HCEC 1CT (cell line): ENCODE data around the gene PARN.
A peak's percentile ranks its signal among the peaks of the same experiment; 100 is the strongest.
"Not testable (repeated sequence)": the region's sequence is repeated elsewhere in the genome, so short reads cannot be mapped to it uniquely, and the experiment has no call there.

Source experiments
- DNase-seq: peaks from one replicate; pipeline ENCODE4 v3.0.0-alpha.2; 2017

Gene PARN

DNA sequence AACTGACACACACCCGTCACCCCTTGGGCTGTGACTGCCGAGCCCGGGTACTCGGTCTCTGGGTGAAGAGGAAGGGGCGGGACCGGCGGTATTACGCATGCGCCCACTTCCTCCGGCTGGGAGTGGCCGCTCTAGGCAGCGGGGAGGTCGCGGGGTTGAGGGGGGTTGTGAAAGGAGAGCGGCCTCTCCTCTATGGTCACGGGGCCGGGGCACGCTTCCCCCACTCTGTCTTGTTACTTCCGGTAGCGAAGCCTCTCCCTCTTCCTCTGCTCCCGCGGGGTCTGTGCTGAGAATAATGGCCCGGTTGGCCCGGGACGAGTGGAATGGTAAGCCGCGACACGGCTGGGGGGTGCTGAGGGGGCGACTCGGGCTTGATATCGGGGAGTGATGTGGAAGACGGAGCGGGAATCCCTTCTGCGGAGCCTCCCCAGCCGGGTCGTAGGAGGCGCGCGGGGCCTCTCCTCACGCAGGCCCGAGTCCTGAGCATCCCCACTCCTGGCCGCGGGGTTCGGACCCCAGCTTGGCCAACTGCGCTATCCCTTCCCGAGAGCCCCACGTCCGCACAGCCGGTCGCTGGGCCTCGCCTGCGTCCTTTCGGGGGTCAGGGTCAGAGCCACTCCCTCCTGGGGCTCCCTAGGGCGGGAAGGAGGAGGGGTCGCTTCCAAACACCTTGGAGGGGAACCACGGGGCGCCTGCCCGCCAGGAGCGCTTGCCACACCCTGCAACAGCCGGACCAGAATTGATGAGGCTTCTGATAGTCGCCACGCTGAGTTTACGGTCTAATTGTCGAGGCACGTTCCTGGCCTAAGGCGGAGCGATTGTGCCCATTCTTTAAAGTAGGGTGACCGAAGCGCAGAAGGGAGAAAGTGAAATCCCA, 2.9 kb upstream of the PARN start, which contains the start of gene BFAR:
Gene BFAR, plus strand, starts transcription at position 259 of the 877 bp plus-strand sequence. CDS start 11,396 bp downstream, outside the sequence.
- DNase-seq = peak; percentile 95

DNA sequence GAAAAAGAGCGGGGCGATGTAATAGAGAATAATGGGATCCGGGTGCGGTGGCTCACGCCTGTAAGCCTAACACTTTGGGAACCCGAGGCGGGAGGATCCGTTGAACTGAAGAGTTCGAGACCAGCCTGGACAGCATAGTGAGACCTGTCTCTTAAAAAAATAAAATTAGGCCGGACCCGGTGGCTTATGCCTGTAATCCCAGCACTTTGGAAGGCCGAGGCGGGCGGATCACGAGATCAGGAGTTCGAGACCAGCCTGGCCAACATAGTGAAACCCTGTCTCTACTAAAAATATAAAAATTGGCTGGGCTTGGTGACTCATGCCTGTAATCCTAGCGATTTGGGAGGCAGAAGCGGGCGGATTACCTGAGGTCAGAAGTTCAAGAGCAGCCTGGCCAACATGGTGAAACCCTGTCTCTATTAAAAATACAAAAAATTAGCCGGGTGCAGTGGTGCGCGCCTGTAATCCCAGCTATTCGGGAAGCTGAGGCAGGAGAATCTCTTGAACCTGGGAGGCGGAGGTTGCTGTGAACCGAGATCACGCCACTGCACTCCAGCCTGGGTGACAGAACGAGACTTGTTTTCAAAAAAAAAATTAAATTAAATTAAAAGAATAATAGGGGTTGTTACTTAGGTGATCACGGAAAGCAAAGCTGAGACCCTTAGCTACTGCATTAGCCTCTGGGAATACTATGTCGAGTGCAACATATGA, 715 bp upstream of the PARN start:
- not testable (repeated sequence) for DNase-seq

DNA sequence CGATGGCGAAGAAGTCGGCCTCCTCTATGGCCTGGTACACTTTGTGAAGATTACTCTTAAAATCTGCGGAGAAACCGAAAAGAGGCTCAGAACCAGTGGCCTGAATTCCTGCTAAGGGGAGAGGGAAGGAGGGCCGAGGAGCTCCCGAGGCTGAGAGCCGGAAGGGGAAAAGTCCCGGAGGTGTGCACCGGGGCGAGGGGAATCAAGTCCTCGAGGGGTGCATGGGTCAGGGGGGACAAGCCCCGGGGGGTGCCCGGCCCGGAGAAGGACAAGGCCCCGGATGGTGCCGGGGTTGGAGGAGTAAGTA, 495 bp downstream of the PARN start:
- DNase-seq = no peak

DNA sequence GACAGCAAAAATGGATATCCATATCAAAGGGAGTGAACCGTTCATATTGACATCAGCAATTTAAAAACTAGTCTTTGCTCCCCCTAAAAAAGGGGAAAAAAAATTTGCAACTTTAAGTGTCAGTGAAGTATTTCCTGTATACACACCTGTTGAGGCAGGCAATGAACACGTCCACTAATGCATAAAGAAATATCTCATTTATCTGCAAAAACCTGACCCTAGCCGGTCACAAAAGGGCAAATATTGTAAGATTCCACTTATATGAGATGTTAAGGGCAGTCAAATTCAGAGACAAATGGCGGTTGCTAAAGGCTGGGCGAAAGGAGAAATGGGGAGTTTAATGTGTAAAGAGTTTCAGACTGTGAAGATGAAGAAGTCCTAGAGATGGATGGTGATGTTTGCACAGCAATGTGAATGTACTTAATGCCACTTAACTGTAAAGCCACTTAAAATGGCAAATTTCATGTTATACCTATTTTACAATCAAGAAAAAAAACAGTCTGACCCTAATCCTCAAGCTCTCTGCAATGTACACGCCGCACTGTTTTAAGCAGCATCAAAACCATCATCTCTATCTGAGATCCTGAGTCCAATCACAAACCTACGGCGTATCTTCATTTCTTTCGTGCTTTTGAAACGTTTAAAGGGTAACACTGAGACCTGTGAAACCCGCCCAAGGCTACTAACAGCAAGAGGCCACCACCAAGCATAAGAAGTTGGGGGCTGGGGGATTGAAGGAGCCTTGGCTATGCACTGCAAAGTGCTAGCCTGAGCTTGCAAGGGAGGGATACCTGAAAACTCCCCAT, 1.1 kb downstream of the PARN start:
- DNase-seq = no peak

DNA sequence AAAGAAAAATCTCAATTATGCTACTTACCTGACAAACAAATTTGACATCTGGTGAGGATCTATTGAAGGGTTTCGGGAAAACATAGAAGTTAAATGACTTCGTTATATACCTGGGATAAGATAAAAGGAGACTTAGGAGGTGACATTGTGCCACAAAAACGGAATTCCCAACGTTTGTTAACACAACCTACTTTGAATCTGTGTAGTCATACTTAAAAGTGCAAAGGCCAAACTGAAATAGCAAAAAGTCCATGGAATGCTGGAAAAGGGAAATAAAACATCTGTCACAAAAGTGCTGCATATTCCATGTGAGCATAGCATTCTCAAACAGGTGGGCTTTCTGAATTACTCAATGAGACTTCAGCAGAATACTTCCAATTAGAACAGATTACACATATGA, 3.0 kb downstream of the PARN start:
- DNase-seq = no peak

DNA sequence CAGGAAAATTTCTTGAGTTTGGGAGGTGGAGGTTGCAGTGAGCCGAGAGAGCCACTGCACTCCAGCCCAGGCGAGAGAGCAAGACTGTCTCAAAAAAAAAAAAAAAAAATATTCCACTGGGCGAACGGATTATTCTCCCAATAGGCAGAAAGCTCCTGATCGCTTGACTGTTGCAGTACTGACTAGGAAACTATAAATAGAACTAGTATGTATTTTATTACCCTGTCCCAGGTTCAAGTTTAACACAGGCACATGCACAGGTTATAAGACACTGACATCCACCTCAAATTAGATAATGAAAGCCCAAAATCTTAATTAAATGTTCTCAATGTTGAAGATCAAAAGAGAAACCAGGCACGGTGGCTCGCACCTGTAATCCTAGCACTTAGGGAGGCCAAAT, 11.5 kb downstream of the PARN start:
- no peak for DNase-seq

DNA sequence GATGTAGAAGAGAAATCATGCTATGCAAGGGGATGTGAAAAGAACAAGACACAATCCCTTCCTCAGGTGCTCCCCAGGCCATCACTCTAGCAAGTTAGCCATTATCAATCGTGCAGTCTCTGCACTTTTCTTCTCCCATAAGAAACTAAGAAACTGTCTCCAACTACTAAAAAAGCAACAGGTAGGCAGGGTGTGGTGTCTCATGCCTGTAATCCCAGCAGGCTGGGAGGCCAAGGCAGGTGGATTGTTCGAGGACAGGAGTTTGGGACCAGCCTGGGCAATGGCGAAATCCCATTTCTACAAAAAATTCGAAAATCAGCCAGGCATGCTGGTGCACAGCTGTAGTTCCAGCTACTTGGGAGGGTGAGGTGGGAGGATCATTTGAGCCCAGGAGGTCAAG, 13.8 kb downstream of the PARN start:
- no peak for DNase-seq

DNA sequence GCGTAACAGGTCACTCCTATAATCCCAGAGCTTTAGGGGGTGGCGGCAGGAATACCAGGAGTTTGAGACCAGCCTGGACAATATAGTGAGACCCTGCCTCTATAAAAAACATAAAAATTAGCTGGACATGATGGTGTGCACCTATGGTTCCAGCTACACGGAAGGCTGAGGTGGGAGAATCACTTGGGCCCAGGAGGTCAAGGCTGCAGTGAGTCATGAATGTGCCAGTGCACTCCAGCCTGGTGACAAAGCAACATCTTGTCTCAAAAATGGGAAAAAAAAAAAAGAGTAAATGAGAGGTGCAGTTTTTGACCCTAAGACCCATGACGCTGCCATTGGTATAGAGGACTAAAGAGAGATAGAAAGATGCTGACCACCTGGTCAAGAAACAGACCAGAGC, 16.1 kb downstream of the PARN start:
- no peak for DNase-seq

DNA sequence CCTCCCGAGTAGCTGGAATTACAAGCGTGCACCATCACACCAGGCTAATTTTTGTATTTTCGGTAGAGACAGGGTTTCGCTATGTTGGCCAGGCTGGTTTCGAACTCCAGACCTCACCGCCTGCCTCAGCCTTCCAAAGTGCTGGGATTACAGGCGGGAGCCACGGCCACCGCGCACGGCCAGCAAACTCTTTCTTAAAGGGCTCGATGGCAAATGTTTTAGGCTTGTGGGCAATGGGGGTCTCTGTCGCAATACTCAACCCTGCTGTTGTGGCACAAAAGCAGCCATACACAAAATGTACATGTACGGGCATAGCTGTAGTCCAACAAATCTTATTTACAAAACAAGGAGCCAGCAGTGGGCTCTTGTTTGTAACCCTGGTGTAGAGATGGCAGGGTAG, 18.4 kb downstream of the PARN start:
- no peak for DNase-seq

DNA sequence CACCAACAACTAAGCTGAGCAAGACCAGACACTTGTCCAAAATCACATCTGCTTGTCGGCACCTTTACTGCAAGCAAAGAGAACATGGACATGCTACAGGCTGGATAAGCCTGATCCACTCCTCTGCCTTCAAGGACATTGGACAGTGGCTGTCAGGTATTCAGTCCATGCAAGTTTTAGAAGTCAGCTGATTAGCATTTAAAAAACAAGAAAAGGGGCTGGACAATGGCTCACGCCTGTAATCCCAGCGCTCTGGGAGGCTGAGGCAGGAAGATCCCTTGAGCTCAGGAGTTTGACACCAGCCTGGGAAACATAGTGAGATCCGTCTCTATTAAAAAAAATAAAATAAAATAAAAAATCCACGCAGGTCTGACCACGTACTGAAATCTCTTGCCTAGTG, 20.3 kb downstream of the PARN start:
- DNase-seq = no peak

DNA sequence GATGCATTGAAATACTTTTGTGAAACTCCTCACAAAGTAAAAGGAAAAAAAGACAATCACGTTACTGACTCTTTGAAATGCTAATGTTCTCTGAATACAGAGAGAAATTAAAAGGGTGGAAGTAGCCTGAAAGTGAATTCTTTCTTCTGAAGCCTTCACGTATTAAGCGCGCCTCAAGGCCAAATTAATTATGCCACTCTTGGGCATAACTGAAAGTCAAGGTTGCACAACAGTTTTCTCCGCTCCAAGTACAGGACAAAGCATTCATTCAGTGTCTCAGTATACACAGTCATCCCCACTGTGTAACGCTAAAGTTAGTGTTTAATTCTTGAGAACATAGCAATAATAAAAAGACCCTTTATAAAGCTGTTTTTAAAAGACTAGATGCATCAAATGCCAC, 21.5 kb downstream of the PARN start:
- DNase-seq = no peak

DNA sequence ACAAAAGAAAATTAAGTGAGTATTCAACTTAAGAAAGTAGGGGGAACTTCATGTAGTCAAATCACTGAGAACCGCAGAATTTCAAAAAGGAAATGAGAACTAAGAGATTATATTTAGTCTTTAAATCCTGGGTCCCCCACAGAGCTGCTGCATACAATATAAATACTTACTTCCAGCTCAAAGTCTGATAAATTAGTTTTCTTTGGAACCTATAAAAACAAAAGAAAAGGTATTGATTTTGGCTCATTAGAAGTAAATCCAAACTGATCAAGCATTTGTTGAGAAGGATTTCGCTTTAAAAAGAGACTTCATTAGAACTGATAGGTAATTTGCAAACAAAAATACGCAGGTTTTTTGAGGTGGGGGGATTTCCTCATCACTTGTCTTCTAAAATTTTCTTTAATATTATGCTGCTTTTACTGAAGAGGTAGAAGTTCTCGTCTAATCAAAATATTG, 21.9 kb downstream of the PARN start:
- DNase-seq = no peak

DNA sequence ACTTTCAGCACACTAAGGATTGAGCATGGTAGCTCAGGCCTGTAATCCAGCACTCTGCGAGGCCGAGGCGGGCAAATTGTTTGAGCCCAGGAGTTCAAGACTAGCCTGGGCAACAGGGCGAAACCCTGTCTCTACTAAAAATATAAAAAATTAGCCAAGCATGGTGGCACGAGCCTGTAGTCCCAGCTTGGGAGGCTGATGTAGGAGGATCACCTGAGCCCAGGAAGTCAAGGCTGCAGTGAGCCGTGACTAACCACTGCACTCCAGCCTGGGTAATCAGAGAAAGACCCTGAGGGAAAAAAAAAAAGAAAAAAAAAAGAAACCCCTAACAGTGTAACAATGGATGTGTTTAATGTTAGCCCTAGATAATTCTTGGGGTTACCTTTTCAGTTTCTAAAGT, 24.0 kb downstream of the PARN start:
- no peak for DNase-seq

DNA sequence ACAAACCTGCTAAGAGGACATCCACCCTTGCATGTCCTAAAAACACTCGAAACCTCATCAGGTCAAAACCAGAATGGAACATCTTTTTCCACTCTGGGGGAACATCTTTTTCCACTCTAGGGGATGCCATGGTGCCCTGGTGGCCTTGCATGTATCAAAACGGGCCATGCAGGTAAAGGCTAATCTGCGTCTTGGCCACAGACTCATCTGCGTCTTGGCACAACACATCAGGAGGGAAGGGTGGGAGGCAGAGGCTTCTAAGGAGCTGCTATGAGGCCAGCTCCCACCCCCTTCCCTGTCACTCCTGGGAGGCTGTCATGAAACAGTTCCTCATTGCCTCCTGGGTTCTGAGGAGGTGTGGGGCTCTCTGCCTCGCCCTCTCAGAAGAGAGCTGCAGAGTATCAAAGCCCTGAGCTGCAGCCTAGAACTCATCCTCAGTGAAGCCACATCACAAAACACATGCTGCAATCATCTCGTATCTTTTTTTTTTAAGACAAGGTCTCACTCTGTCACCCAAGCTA, 27.6 kb downstream of the PARN start:
- DNase-seq = no peak

DNA sequence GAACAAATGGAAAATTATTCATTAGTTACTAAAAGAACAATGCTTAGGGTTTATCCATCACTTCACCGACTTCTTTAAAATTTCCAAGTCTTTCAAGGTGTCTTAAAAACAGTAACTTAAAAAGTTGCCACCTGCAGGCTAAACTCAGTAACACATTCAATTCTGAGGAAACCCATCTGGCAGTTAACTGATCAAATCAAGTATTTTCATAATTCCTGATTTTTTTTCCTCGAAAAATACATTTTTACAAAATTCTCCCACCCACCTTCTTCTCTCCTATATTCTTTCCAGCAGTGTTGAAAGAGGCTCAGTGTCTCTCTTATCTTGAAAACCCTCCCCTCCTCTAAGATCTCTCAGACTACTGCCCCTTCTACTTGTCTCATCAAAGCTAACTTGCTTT, 29.9 kb downstream of the PARN start:
- peak; percentile 18 for DNase-seq

DNA sequence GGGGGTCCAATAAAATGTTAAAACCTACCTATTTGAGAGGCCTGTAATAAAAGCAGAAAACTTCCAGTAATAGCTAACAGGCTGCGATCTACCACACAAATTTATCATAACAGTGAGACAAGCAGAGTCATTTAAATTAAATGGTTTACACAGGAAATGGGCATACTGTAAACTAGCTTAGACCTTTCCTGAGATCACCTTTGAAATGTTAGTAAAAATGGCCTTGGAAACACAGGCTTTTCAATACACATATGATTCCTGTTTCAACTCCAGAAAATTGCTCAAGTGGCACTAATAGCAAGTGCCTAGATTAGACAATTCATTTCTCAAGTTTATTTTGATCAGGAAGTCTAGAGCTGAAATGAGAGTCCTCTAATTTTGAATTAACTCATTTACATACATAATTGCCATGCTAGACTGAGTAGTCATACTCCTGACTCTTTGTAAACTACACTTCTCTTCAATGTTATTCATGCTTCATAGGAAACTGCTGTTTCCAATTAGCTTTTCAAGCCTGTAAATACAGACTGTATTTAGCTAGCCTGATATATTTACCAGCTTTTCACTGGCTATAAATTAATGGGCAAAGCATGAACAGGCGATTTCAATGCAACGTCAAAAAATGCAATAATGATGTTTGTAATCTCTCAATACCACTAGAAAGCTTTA, 43.3 kb downstream of the PARN start:
- no peak for DNase-seq

DNA sequence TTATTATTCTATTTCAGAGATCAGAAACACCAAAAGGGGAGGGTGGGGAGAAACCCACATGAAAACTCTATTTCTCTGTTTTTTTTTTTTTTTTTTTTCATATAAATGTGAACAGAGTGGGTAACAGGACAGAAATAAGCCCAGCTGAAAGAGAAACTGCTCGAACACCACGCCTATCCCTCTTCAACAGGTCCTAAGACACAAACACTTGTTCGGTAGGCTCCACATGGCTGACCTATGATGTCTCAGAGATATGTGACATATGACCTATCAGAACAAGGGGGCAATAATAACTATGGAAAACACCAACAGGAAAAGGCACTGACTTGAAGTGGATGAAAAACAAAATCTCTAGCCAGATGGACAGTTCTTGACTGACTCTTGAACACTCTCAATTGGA, 44.8 kb downstream of the PARN start:
- no peak for DNase-seq

DNA sequence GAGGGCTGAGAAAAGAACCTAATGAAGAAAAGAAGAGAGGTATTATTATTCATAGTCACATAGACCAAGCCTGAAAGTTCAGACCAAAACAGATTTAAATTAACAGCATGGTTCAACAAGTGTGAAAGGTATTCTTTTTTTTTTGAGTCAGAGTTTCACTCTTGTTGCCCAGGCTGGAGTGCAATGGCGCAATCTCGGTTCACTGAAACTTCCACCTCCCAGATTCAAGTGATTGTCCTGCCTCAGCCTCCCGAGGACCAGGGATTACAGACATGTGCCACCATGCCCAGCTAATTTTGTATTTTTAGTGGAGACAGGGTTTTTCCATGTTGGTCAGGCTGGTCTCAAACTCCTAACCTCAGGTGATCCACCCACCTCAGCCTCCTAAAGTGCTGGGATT, 49.1 kb downstream of the PARN start:
- not testable (repeated sequence) for DNase-seq

DNA sequence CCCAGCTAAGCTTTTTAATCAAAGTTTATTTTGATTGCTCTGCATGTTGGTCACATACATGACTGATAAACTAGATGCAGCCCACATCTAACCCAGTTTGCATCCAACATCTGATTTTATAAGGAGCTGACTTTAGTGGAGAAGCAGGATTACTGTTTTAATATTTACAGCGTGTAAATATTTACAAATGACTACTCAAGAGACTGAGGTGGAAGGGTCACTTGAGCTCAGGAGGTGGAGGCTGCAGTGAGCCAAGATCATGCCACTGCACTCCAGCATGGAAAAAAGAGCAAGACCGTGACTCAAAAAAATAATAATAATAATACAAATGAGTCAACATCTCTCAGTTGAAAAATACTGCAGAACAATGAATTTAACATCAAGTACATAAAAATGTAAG, 50.8 kb downstream of the PARN start:
- no peak for DNase-seq

DNA sequence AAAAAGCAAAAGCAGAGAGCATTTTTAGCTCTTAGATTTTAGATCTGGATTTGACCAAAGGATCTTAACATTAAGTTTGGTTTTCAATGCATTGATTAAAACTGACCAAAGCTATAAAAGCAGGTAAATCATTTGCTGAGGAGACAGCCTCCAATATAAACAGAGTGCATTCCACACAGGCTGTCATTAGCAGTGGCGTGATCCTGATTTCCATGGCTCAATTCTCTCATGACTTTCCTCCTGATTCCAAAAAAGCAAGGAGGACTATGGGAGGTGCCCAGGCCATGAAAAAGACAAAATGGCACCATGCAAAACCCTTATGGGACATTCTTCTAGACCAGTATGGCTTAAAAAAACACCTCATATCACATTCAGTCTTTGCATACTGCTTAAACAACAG, 53.5 kb downstream of the PARN start:
- no peak for DNase-seq

DNA sequence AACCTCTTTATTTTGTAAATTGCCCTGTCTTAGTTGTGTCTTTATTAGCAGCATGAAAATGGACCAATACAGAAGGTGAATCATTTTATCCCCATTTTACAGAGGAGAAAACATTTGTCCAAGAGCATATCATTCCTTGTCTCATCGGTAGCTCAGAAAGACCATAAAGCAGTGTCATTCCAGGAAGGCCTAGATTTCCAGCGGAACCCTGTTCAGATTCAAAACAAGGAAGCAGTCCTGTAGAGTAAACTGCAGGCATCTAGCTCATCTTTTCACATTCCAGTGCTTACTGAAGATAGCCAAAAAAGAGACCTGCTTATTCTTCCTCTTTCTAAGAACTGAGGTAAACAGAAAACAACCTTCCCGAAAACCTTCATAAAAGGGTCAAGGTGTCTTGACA, 54.0 kb downstream of the PARN start:
- no peak for DNase-seq

DNA sequence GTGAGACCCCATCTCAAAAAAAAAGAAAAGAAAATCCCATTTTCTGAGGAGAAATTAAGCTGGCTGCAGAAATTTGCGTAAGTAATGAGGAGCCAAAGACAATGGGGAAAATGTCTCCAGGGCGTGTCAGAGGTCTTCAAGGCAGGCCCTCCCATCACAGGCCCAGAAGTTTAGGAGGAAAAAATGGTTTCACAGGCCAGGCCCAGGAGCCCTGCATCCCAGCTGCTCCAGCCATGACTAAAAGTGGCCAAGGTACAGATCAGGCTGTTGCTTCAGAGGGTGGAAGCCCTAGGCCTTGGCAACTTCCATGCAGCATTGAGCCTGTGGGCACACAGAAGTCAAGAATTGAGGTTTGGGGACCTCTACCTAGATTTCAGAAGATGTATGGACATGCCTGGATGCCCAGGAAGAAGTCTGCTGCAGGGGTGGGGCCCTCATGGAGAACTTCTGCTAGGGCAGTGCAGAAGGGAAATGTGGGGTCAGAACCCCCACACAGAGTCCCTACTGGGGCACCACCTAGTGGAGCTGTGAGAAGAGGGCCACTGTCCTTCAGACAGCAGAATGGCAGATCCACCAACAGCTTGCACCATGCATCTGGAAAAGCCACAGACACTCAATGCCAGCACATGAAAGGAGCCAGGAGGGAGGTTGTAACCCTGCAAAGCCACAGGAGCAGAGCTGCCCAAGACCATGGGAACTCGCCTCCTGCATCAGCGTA, 55.2 kb downstream of the PARN start:
- not testable (repeated sequence) for DNase-seq
